ENCODE data around the gene MAD1L1. TPM values are rescaled to one million over a fixed set of nuclear protein-coding genes. Genes with fewer than 3 reads are reported as not detected.

MAD1L1 gene
- total RNA-seq, 1 donor from 2014 or later = 32.3 TPM

GRCh38 chr7:2118630-2119190 is 114.0 kb downstream of the MAD1L1 start:
- Mint-ChIP-seq H3K36me3 (ENCODE audit: low read depth, unreplicated experiment) (peaks cover 15% of the 10 kb centered on the region), H3K4me3 (ENCODE audit: unreplicated experiment) (no peak overlapping the region), H3K4me1 (ENCODE audit: low read depth, unreplicated experiment) (peaks cover 17% of the 10 kb centered on the region), H3K9me3 (ENCODE audit: unreplicated experiment) (no peaks in the 10 kb centered on the region), H3K27me3 (ENCODE audit: low read depth, unreplicated experiment) (no peaks in the 10 kb centered on the region), H3K27ac (ENCODE audit: unreplicated experiment) (no peak overlapping the region)
- Histone ChIP-seq H3K79me2 (ENCODE audit: insufficient read depth, low read length) (no peaks in the 10 kb centered on the region), H3K36me3 (ENCODE audit: insufficient read depth, low read length) (no peaks in the 10 kb centered on the region), H2AFZ (ENCODE audit: low read depth, low read length) (no peak overlapping the region), H3K4me2 (ENCODE audit: low read length) (no peak overlapping the region), H4K20me1 (ENCODE audit: insufficient read depth, low read length) (peaks cover 36% of the 10 kb centered on the region), H3K27ac (ENCODE audit: low read depth, low read length) (no peak overlapping the region), H3K27me3 (ENCODE audit: insufficient read depth, low read length) (no peaks in the 10 kb centered on the region), H3K4me1 (ENCODE audit: insufficient read depth, low read length) (peaks cover 29% of the 10 kb centered on the region), H3K9me3 (ENCODE audit: insufficient read depth, low read depth, low read length) (no peaks in the 10 kb centered on the region), H3K9ac (ENCODE audit: low read length) (no peak overlapping the region), H3K4me3 (ENCODE audit: insufficient read depth, low read depth, low read length) (no peak overlapping the region)
- FAIRE-seq (no peak), DNase-seq (ENCODE audit: low read depth) (no peak)
- no peak for TF ChIP-seq EZH2 (IDR thresholded peaks at IDR 0.05; ENCODE audit: insufficient read depth, low read length)
- TF ChIP-seq, protein P1, sequence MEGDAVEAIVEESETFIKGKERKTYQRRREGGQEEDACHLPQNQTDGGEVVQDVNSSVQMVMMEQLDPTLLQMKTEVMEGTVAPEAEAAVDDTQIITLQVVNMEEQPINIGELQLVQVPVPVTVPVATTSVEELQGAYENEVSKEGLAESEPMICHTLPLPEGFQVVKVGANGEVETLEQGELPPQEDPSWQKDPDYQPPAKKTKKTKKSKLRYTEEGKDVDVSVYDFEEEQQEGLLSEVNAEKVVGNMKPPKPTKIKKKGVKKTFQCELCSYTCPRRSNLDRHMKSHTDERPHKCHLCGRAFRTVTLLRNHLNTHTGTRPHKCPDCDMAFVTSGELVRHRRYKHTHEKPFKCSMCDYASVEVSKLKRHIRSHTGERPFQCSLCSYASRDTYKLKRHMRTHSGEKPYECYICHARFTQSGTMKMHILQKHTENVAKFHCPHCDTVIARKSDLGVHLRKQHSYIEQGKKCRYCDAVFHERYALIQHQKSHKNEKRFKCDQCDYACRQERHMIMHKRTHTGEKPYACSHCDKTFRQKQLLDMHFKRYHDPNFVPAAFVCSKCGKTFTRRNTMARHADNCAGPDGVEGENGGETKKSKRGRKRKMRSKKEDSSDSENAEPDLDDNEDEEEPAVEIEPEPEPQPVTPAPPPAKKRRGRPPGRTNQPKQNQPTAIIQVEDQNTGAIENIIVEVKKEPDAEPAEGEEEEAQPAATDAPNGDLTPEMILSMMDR (IDR thresholded peaks at IDR 0.05; ENCODE audit: insufficient read depth, low read depth, low read length) = no peak

GRCh38 chr7:2118056-2118455 is 114.7 kb downstream of the MAD1L1 start:
- Histone ChIP-seq H4K20me1 (ENCODE audit: insufficient read depth, low read length) (peaks cover 36% of the 10 kb centered on the region), H3K4me1 (ENCODE audit: insufficient read depth, low read length) (peaks cover 33% of the 10 kb centered on the region)
- H3K9me3 Mint-ChIP-seq (ENCODE audit: unreplicated experiment) = no peaks in the 10 kb centered on the region

DNA sequence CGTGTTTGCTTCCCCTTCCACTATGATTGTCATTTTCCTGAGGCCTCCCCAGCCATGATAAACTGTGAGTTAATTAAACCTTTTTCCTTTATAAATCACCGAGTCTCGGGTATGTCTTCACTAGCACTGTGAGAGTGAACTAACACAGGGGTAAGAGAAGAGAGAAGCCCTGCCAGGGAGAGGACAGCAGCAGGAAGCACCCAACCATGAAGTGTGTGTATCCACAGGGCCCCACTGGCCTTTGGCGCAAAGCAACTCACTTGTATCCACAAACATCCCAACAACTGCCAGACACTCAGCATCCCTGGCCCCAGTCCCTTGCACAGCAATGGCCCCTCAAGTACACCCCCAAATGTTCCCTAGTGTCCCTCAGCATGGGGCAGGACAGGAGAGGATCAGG is 115.1 kb downstream of the MAD1L1 start:
- H4K20me1 ChIP-seq (ENCODE audit: insufficient read depth, low read length) = peaks cover 36% of the 10 kb centered on the region
- FAIRE-seq = no peak
- no peaks in the 10 kb centered on the region for H3K27me3 Mint-ChIP-seq (ENCODE audit: low read depth, unreplicated experiment)
- H3K4me2 ChIP-seq (ENCODE audit: low read length) = no peak overlapping the region
- no peaks in the 10 kb centered on the region for H3K9me3 ChIP-seq (ENCODE audit: insufficient read depth, low read depth, low read length)
- DNase-seq (ENCODE audit: low read depth) = no peak
- peaks cover 1% of the 10 kb centered on the region for H3K79me2 ChIP-seq (ENCODE audit: insufficient read depth, low read length)
- H3K9ac ChIP-seq (ENCODE audit: low read length) = no peak overlapping the region
- no peak overlapping the region for H3K27ac ChIP-seq (ENCODE audit: low read depth, low read length)
- no peak for TF ChIP-seq EZH2 (IDR thresholded peaks at IDR 0.05; ENCODE audit: insufficient read depth, low read length)
- TF ChIP-seq, protein P1 (IDR thresholded peaks at IDR 0.05; ENCODE audit: insufficient read depth, low read depth, low read length) = no peak
- H3K4me3 ChIP-seq (ENCODE audit: insufficient read depth, low read depth, low read length) = no peak overlapping the region
- H3K36me3 Mint-ChIP-seq (ENCODE audit: low read depth, unreplicated experiment) = peaks cover 15% of the 10 kb centered on the region
- no peak overlapping the region for H2AFZ ChIP-seq (ENCODE audit: low read depth, low read length)
- no peak overlapping the region for H3K4me3 Mint-ChIP-seq (ENCODE audit: unreplicated experiment)
- H3K4me1 ChIP-seq (ENCODE audit: insufficient read depth, low read length) = peaks cover 35% of the 10 kb centered on the region
- H3K27ac Mint-ChIP-seq (ENCODE audit: unreplicated experiment) = no peak overlapping the region
- no peaks in the 10 kb centered on the region for H3K9me3 Mint-ChIP-seq (ENCODE audit: unreplicated experiment)
- H3K27me3 ChIP-seq (ENCODE audit: insufficient read depth, low read length) = no peaks in the 10 kb centered on the region
- peaks cover 20% of the 10 kb centered on the region for H3K4me1 Mint-ChIP-seq (ENCODE audit: low read depth, unreplicated experiment)
- no peaks in the 10 kb centered on the region for H3K36me3 ChIP-seq (ENCODE audit: insufficient read depth, low read length)

More at GRCh38 chr7:2118056-2118455, 114.7 kb downstream of the MAD1L1 start:
- H3K27ac Mint-ChIP-seq (ENCODE audit: unreplicated experiment) = no peak overlapping the region
- Histone ChIP-seq H3K4me3 (ENCODE audit: insufficient read depth, low read depth, low read length) (no peak overlapping the region), H2AFZ (ENCODE audit: low read depth, low read length) (no peak overlapping the region), H3K9ac (ENCODE audit: low read length) (no peak overlapping the region), H3K27me3 (ENCODE audit: insufficient read depth, low read length) (no peaks in the 10 kb centered on the region), H3K27ac (ENCODE audit: low read depth, low read length) (no peak overlapping the region), H3K79me2 (ENCODE audit: insufficient read depth, low read length) (no peaks in the 10 kb centered on the region), H3K36me3 (ENCODE audit: insufficient read depth, low read length) (no peaks in the 10 kb centered on the region), H3K9me3 (ENCODE audit: insufficient read depth, low read depth, low read length) (no peaks in the 10 kb centered on the region), H3K4me2 (ENCODE audit: low read length) (no peak overlapping the region)
- FAIRE-seq = no peak
- peaks cover 15% of the 10 kb centered on the region for H3K36me3 Mint-ChIP-seq (ENCODE audit: low read depth, unreplicated experiment)
- no peak for TF ChIP-seq EZH2 (IDR thresholded peaks at IDR 0.05; ENCODE audit: insufficient read depth, low read length)
- TF ChIP-seq, protein P1 (IDR thresholded peaks at IDR 0.05; ENCODE audit: insufficient read depth, low read depth, low read length) = no peak
- no peak overlapping the region for H3K4me3 Mint-ChIP-seq (ENCODE audit: unreplicated experiment)
- no peaks in the 10 kb centered on the region for H3K27me3 Mint-ChIP-seq (ENCODE audit: low read depth, unreplicated experiment)
- peaks cover 20% of the 10 kb centered on the region for H3K4me1 Mint-ChIP-seq (ENCODE audit: low read depth, unreplicated experiment)
- DNase-seq (ENCODE audit: low read depth) = no peak
